Naive B cell (primary cell): ENCODE data around the gene PLA2G6. TPM values are rescaled to one million over a fixed set of nuclear protein-coding genes. Genes with fewer than 3 reads are reported as not detected.
A peak's percentile ranks its signal among the peaks of the same experiment; 100 is the strongest.

ENCODE experiments used
- ATAC-seq, 2 donors: fragments of 150-1000 bp; cut with Tn5 transposase; 2 replicates each; pipeline ENCODE4 v1.10.0; 2021; ENCODE audit warnings: low read depth in 2 of 2, mild to moderate bottlenecking in 2 of 2, moderate library complexity in 2 of 2
- DNase-seq: peaks from one replicate; pipeline ENCODE4 v3.0.0; 2022
- H3K27ac Mint-ChIP-seq, 6 donors: one replicate each; pipeline ENCODE4 v1.8.0; 2020 to 2022; ENCODE audit warnings: mild to moderate bottlenecking in 6 of 6, mixed read lengths in 6 of 6, moderate library complexity in 5 of 6, inconsistent platforms in 2 of 6
- H3K27me3 Mint-ChIP-seq, 3 donors: one replicate each; pipeline ENCODE4 v1.8.0; 2021 to 2022; ENCODE audit warnings: mixed read lengths in 3 of 3, mild to moderate bottlenecking in 1 of 3
- H3K36me3 Mint-ChIP-seq, 2 donors: one replicate each; pipeline ENCODE4 v1.8.0; 2020 to 2022; ENCODE audit warnings: mixed read lengths in 2 of 2, inconsistent platforms in 1 of 2, mild to moderate bottlenecking in 1 of 2
- H3K4me1 Mint-ChIP-seq, 3 donors: one replicate each; pipeline ENCODE4 v1.8.0; 2020 to 2022; ENCODE audit warnings: mixed read lengths in 3 of 3, inconsistent platforms in 1 of 3, mild to moderate bottlenecking in 1 of 3, moderate library complexity in 1 of 3
- H3K4me3 Mint-ChIP-seq, 8 donors: one replicate each; pipeline ENCODE4 v1.8.0; 2020 to 2022; ENCODE audit warnings: mild to moderate bottlenecking in 8 of 8, mixed read lengths in 8 of 8, moderate library complexity in 8 of 8, inconsistent platforms in 2 of 8
- H3K9me3 Mint-ChIP-seq, 7 donors: one replicate each; pipeline ENCODE4 v1.8.0; 2020 to 2022; ENCODE audit warnings: mixed read lengths in 7 of 7, mild to moderate bottlenecking in 5 of 7, inconsistent platforms in 2 of 7, moderate library complexity in 1 of 7
- polyA plus RNA-seq, 6 donors: library from polyadenylated mRNA; unstranded; fragments of 300-500 nt; fragmentation: Illumina TruSeq; gene quantifications; one replicate each; pipeline ENCODE4 v1.2.3, GENCODE V29; 2021; ENCODE audit warnings: low read depth in 6 of 6

PLA2G6 gene, protein sequence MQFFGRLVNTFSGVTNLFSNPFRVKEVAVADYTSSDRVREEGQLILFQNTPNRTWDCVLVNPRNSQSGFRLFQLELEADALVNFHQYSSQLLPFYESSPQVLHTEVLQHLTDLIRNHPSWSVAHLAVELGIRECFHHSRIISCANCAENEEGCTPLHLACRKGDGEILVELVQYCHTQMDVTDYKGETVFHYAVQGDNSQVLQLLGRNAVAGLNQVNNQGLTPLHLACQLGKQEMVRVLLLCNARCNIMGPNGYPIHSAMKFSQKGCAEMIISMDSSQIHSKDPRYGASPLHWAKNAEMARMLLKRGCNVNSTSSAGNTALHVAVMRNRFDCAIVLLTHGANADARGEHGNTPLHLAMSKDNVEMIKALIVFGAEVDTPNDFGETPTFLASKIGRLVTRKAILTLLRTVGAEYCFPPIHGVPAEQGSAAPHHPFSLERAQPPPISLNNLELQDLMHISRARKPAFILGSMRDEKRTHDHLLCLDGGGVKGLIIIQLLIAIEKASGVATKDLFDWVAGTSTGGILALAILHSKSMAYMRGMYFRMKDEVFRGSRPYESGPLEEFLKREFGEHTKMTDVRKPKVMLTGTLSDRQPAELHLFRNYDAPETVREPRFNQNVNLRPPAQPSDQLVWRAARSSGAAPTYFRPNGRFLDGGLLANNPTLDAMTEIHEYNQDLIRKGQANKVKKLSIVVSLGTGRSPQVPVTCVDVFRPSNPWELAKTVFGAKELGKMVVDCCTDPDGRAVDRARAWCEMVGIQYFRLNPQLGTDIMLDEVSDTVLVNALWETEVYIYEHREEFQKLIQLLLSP
- polyA plus RNA-seq: 1 to 10 TPM in 5 of 6 donors, not detected in 1; 2.7 to 7.6 (median 3.9) TPM

DNA sequence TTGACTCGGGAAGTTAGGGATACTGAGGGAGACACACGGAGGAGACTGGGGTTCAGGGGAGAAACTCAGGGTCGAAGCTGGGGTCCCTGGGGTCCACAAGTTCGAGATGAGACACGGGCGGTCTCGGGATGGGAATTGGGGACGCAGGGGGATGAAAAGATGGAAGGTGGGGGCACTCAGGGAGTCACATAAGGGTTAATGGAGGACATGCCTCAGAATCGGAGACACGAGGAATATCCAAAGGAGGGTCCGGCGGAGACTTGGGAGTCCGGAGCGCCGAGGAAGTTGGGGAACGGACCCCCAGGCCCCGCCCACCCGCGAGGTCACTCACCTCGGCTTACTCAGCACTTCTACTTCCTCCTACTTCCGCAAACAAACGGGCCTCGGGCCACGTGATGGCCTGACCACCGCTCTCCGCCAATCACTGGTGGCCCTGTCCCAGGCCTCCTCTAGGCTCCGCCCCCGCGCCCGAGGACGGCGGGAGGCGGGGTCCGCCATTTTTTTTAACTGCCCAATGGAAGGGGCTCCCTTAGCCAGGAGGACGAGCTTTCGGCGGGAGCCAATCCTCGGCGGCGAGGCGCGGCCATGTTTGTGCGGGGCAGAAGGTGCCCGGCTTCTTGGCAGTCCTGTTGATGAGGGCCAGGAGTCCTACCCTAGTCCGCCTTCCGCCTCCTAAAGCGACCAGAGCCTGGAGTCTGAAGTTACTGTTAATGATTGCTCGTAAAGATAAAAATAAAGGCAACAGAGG, at the start of gene PLA2G6:
Gene PLA2G6, minus strand, starts transcription at position 378 of the 748 bp plus-strand sequence. CDS start 12,404 bp downstream, outside the sequence.
- Mint-ChIP-seq H3K36me3 (no peaks in the 10 kb centered on the region), H3K27me3 (peaks cover 5 to 14% (median 7%) of the 10 kb centered on the region in 3 donors), H3K4me1 (peaks cover 30 to 39% (median 31%) of the 10 kb centered on the region in 3 donors), H3K9me3 (no peaks in the 10 kb centered on the region), H3K4me3 (peak within 1 kb of the TSS; percentile 84 to 97 (median 94)), H3K27ac (peak within 1 kb of the TSS; percentile 84 to 95 (median 88))
- DNase-seq (peak; percentile 98), ATAC-seq (peak; percentile 93 to 95)

DNA sequence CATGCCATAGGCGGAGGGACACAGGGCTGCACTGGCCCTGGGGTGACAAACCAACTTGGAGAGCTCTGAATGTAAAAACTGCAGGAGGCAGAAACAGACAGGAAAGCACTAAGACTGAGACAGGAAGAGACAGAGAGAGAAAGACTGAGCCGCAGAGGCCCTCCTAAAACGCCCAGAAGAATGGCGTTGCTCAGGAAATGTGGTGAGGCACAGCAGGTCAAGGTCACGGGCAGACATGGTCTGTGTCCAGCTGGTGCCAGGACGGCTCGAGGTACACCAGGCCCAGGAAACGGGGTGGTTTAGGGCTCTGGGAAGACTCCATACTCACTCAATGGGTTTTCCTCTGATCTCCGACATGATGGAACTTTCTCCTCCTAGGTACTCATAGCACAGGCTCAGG, 49.3 kb upstream of the PLA2G6 start:
- peaks cover 0 to 5% (median 0%) of the 10 kb centered on the region in 3 donors for H3K4me1 Mint-ChIP-seq
- H3K27ac Mint-ChIP-seq: peak overlapping the region in 1 of 6 donors; percentile 72
- DNase-seq (no peak), ATAC-seq (no peak)
- H3K4me3 Mint-ChIP-seq: no peak overlapping the region
- H3K36me3 Mint-ChIP-seq: peaks cover 0 to 19% of the 10 kb centered on the region in 2 donors
- no peaks in the 10 kb centered on the region for H3K9me3 Mint-ChIP-seq
- no peaks in the 10 kb centered on the region for H3K27me3 Mint-ChIP-seq

DNA sequence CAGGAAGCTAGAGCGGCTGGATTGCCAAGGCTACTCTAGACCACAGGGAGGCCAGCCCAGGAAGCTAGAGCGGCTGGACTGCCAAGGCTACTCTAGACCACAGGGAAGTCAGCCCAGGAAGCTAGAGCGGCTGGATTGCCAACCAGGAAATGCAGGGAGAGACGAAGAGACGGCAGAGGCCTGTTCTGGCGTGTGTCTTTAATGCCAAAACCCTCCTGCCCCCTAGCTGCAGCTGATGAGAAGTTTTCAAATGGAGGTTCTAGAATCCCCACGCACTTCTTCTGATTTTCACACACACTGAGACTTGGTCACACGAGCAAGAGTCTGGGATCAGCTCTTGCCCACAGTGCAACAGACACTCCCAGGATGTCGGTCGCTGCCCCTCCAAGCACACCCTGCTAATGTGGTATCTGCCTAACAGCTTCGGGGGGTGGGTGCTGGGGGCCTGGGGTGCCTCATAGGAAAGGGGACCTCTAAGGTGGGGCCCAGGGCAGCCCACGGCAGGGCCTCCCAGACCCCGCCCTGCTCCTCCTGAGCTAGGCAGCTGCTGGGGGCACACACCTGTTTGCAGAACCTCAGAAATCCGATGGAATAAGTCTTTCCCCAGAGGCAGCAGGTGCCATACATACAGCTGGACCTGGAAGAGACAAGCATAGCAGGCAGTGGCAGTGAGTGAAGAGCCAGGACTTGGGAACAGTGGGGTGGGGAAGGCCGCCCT, 48.6 kb upstream of the PLA2G6 start:
- no peak for DNase-seq
- H3K27ac Mint-ChIP-seq: peak overlapping the region in 1 of 6 donors; percentile 72
- no peaks in the 10 kb centered on the region for H3K27me3 Mint-ChIP-seq
- H3K4me1 Mint-ChIP-seq: peaks cover 0 to 5% (median 0%) of the 10 kb centered on the region in 3 donors
- no peak overlapping the region for H3K4me3 Mint-ChIP-seq
- no peaks in the 10 kb centered on the region for H3K9me3 Mint-ChIP-seq
- peak in 1 of 2 donors; percentile 18 for ATAC-seq
- H3K36me3 Mint-ChIP-seq: peaks cover 0 to 22% of the 10 kb centered on the region in 2 donors

DNA sequence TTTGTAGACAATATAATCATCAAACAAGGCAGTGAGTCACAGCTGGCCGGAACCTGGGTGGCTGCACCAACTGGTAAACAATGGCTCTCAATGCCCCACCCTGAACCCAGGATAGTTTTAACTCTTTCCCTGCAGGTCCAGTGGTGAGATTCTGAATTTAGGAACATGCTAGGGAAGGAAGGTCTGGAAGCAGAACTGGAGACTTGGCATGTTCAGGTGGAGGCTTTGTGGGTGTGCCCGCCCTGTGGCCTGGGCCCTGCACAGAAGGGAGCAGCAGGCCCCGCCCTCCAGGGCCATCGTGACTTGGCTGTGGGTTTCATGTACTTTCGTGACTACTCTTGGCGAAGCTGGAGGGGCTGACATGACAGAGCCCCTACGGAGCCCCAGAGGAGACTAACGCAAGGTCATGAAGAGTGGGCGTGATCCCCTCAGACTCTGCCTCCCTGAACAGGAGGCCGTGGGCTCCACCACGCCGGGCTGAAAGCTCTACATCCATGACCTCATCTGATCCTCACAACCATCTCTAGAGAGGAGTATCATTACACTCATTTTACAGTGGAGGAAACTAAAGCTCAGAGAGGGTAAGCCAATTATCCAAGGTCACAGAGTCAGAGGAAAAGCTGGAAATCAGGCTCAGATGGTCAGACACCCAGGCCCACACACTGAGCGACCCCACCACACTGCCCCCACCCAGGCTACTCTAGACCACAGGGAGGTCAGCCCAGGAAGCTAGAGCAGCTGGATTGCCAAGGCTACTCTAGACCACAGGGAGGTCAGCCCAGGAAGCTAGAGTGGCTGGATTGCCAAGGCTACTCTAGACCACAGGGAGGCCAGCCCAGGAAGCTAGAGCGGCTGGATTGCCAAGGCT, 47.5 kb upstream of the PLA2G6 start:
- no peak for ATAC-seq
- Mint-ChIP-seq H3K36me3 (peaks cover 0 to 26% of the 10 kb centered on the region in 2 donors), H3K9me3 (no peaks in the 10 kb centered on the region), H3K4me1 (peaks cover 0 to 5% (median 0%) of the 10 kb centered on the region in 3 donors), H3K4me3 (no peak overlapping the region), H3K27me3 (no peaks in the 10 kb centered on the region), H3K27ac (peak overlapping the region in 1 of 6 donors; percentile 9)
- DNase-seq: no peak

DNA sequence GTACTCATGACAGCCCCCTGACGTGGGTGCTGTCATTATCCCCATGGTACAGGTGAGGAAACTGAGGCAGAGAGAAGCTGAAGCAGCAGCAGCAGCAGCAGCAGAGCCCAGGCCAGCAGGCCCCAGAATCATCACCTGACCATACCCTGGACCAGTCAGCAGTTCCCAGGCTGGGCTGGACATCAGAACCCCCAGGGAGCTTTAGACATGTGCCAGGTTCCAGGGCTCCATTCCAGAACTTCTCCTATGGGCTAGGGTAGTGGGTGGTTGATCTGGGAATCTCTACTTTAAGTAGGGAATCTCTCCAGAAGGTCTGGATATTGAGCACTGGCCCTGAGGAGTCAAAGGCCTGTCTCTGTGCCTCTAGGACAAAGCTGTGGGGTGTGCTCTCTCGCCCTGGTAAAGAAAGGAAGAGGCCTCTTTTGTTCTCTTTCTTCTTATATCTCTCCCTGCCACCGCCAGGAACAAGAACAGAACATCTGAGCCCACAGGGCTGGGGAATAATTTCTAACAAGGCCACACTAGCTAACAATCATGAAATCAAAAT, 46.8 kb upstream of the PLA2G6 start:
- ATAC-seq (no peak), DNase-seq (no peak)
- H3K4me3 Mint-ChIP-seq: no peak overlapping the region
- H3K27ac Mint-ChIP-seq: peak overlapping the region in 3 of 6 donors; percentile 9 to 51 (median 39)
- peaks cover 0 to 5% (median 0%) of the 10 kb centered on the region in 3 donors for H3K4me1 Mint-ChIP-seq
- no peaks in the 10 kb centered on the region for H3K9me3 Mint-ChIP-seq
- H3K36me3 Mint-ChIP-seq: peaks cover 0 to 26% of the 10 kb centered on the region in 2 donors
- H3K27me3 Mint-ChIP-seq: no peaks in the 10 kb centered on the region

DNA sequence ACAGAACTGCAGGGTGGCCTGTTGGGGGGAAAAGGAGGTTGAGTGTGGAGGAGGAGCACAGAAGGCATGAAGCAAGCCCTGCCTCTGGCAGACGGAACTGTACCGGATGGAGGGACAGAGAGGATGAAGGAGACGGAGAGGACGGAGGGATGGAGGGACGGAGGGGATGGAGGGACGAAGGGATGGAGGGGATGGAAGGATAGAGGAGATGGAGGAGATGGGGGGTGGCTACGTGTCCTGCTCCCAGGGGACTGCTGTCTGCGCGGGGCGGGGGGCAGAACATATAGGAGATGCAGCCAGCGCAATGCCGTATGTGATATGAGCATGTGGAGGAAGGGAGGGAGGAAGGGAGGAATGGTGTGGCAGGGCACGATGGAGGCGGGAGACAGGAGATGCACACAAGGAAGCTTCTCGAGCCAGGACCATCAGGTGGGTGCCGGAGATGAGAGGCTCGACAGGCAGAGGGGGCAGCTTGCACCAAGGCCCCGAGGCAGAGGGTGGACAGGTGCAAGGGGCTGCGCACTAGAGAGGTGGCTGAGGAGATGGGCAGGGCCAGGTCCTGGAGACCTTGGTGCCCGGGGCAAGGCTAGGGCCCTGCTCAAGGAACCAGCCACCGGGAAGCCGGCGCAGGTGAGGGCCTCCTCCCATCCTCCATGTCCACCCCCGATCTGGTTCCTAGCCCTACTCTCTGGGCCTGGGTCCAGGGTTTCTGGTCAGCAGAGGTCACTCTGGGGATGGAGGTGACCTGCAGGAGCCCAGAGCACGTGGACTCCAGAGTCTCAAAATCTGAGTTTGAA, 45.4 kb upstream of the PLA2G6 start:
- Mint-ChIP-seq H3K27ac (no peak overlapping the region), H3K36me3 (peaks cover 0 to 26% of the 10 kb centered on the region in 2 donors), H3K27me3 (no peaks in the 10 kb centered on the region)

DNA sequence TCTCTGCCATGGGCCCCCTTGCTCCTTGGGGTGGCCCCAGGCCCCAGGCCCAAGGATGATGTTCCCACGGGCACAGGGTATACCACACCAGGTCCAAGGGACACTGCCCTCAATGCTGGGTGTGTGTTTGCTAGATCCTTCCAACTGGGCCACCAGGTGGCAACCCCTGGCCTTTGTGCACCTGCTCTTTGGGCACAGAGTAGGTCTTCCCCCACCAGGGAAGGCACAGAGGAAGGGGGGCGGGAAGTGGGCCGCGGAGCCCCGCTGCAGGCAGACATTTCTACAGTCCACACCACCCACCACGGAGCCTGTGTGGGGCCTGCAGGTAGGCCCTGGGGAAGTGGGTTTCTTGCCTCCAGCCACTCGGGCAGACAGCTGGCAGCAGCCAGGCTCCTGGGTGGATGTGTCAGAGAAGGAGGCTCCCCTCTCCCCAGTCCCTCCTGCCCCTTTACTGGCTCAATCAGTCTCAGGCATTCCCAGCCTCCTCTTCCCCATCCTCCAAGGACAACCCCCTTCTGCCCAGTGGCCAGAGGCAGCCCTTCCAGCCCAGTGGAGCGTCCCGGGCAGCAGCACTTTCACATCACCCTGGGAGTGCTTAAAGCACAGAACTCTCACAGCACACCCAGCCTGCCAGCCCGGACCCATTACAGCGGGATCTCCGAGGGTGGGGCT, 41.8 kb upstream of the PLA2G6 start:
- DNase-seq (no peak), ATAC-seq (peak; percentile 34 to 36)
- no peaks in the 10 kb centered on the region for H3K4me1 Mint-ChIP-seq
- peaks cover 0 to 9% of the 10 kb centered on the region in 2 donors for H3K36me3 Mint-ChIP-seq
- no peak overlapping the region for H3K27ac Mint-ChIP-seq
- no peaks in the 10 kb centered on the region for H3K9me3 Mint-ChIP-seq
- no peaks in the 10 kb centered on the region for H3K27me3 Mint-ChIP-seq
- no peak overlapping the region for H3K4me3 Mint-ChIP-seq

More for the DNA sequence above, 45.4 kb upstream of the PLA2G6 start:
- Mint-ChIP-seq H3K9me3 (no peaks in the 10 kb centered on the region), H3K4me1 (peaks cover 0 to 5% (median 0%) of the 10 kb centered on the region in 3 donors), H3K4me3 (no peak overlapping the region)
- DNase-seq: no peak
- no peak for ATAC-seq

DNA sequence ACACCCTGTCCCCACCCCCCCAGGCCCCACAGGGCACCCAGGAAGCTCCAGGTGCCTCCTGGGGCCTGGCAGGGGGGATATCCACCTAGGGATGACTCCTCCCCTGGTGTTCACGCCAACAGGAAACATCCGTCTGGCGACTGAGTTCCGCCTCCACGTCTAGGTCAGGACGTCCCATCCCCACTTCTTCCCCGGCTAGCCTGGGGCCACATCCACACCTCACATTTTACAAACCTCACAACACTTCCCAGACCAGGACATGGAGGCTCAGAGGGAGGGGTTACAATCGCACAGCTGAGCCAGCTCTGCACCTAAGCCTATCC, 41.1 kb upstream of the PLA2G6 start:
- Mint-ChIP-seq H3K36me3 (peaks cover 0 to 7% of the 10 kb centered on the region in 2 donors), H3K27ac (no peak overlapping the region), H3K4me1 (no peaks in the 10 kb centered on the region), H3K9me3 (no peaks in the 10 kb centered on the region), H3K27me3 (no peaks in the 10 kb centered on the region), H3K4me3 (no peak overlapping the region)
- ATAC-seq (no peak), DNase-seq (no peak)

DNA sequence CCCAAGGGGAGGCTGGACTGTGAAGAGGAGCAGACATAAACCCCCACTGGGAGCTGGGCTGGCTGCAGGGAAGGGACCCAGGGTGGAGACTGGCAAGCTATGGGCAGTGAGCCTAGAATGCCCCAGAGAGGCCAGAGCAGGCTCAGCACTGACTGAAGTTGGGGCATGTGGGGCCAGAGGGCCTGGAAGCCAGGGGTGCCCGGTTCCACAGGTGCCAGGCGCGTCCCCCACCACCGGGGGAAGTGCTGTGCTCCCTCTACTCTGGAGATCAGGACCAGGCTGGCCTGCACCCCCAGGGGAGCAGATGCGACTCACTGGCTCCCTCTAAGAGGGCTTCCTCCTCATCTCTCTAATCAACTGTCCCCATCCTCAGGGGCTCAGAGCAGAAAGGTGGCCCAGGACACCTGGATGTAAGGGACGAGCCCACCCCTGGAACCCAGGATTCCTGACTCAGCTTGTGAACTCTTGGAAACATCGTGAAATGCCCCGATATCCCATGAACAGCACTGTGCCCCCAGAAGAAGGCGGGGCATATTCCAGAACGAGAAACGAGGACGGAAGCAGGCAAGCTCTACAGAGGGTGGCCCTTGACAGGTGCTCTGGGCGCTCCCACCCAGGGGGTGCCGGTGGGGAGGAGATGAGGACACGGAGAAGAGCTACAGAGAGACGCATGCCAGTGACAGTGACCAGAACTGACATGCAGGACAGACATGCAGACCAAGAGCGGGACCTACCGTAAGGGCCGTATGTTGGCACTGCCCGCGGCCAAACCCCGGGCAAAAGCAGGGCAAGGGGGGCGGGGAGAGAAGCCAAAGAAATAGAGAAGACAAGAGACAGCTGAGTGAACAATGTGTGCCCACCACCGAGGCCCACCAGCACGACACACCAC, 40.5 kb upstream of the PLA2G6 start:
- H3K27me3 Mint-ChIP-seq: no peaks in the 10 kb centered on the region
- peaks cover 0 to 7% of the 10 kb centered on the region in 2 donors for H3K36me3 Mint-ChIP-seq
- ATAC-seq (no peak), DNase-seq (no peak)
- H3K4me1 Mint-ChIP-seq: no peaks in the 10 kb centered on the region
- H3K27ac Mint-ChIP-seq: peak overlapping the region in 2 of 6 donors; percentile 51 to 90
- H3K4me3 Mint-ChIP-seq: peak overlapping the region in 1 of 8 donors; percentile 9
- H3K9me3 Mint-ChIP-seq: no peaks in the 10 kb centered on the region

DNA sequence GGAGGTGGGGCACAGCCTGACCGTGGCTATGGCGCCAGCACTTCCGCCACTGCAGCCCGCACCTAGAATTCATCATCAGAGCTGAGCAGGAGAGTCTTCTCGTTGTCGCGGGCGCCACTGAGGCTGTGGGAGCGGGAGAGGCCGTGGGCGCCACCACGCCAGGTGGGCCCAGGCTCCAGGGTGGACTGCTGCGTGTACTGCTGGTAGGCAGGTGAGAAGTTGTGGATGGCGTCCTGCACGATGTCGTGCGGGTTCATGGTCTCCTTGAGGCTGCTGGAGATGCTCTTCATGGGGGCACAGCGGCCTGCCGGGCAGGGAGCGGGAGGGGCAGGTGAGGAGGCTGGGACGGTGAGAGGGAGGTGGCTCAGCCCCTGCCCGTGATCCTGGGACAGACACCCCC, 39.8 kb upstream of the PLA2G6 start:
- Mint-ChIP-seq H3K36me3 (peaks cover 0 to 7% of the 10 kb centered on the region in 2 donors), H3K27ac (peak overlapping the region in 2 of 6 donors; percentile 79 to 92), H3K4me3 (no peak overlapping the region), H3K27me3 (no peaks in the 10 kb centered on the region), H3K9me3 (no peaks in the 10 kb centered on the region), H3K4me1 (no peaks in the 10 kb centered on the region)
- no peak for ATAC-seq
- DNase-seq: no peak
